Mesenchymal stem cell (in vitro differentiated cells and primary cell): Measurements from ENCODE around the gene TIMM8B.
"Not testable (repeated sequence)": the region's sequence is repeated elsewhere in the genome, so short reads cannot be mapped to it uniquely, and the experiment has no call there.

ENCODE experiments used
- DNase-seq: peaks from one replicate; pipeline ENCODE4 v3.0.0-alpha.2; 2013
- H2AFZ ChIP-seq: one replicate; pipeline ENCODE4 v1.6.1; 2013; ENCODE audit warnings: low read depth, mild to moderate bottlenecking, control low read depth, inconsistent platforms, low read length, moderate library complexity
- H2AK5ac ChIP-seq: 2 replicates; pipeline ENCODE4 v1.6.1; 2013; ENCODE audit warnings: low read length, moderate library complexity, mild to moderate bottlenecking, inconsistent platforms; ENCODE audit not compliant: severe bottlenecking
- H2BK120ac ChIP-seq: one replicate; pipeline ENCODE4 v1.6.1; 2013; ENCODE audit warnings: low read depth, mild to moderate bottlenecking, inconsistent platforms, low read length, moderate library complexity
- H2BK12ac ChIP-seq, 2 experiments: one replicate each; pipeline ENCODE4 v1.6.1; 2013; ENCODE audit warnings: inconsistent platforms in 2 of 2, low read length in 2 of 2, mild to moderate bottlenecking in 2 of 2, moderate library complexity in 2 of 2, control low read depth in 1 of 2
- H2BK15ac ChIP-seq: one replicate; pipeline ENCODE4 v1.6.1; 2013; ENCODE audit warnings: mild to moderate bottlenecking, low read depth, inconsistent platforms; ENCODE audit not compliant: poor library complexity, severe bottlenecking
- H2BK5ac ChIP-seq: 2 replicates; pipeline ENCODE4 v1.6.1; 2013; ENCODE audit warnings: low read depth, mild to moderate bottlenecking, low read length, control low read depth, inconsistent platforms; ENCODE audit not compliant: poor library complexity, severe bottlenecking
- H3K14ac ChIP-seq, 2 experiments: one replicate each; pipeline ENCODE4 v1.6.1; 2013; ENCODE audit warnings: inconsistent platforms in 2 of 2, low read length in 2 of 2, control low read depth in 1 of 2, mild to moderate bottlenecking in 1 of 2, moderate library complexity in 1 of 2
- H3K18ac ChIP-seq, 2 experiments: one replicate each; pipeline ENCODE4 v1.6.1; 2013; ENCODE audit warnings: inconsistent platforms in 2 of 2, low read length in 2 of 2, control low read depth in 1 of 2, low read depth in 1 of 2, mild to moderate bottlenecking in 1 of 2
- H3K23ac ChIP-seq, 2 experiments: one replicate each; pipeline ENCODE4 v1.6.1; 2013; ENCODE audit warnings: inconsistent platforms in 2 of 2, low read length in 2 of 2, mild to moderate bottlenecking in 2 of 2, moderate library complexity in 2 of 2, control low read depth in 1 of 2
- H3K27ac ChIP-seq: 2 replicates; pipeline ENCODE4 v1.5.1; 2013; ENCODE audit warnings: mild to moderate bottlenecking, moderate library complexity, low read length, control low read depth, inconsistent platforms; ENCODE audit not compliant: poor library complexity, severe bottlenecking
- H3K27me3 ChIP-seq, 2 experiments: 2 replicates each; pipeline versions ENCODE4 v1.6.1 to v1.7.0; 2013; ENCODE audit warnings: low read length in 2 of 2, mild to moderate bottlenecking in 2 of 2, moderate library complexity in 2 of 2, control low read depth in 1 of 2, inconsistent platforms in 1 of 2; ENCODE audit not compliant: control insufficient read depth in 1 of 2, insufficient read depth in 1 of 2
- H3K36me3 ChIP-seq, 2 experiments: 2 replicates each; pipeline versions ENCODE4 v1.6.1 to v1.7.0; 2013; ENCODE audit warnings: low read length in 2 of 2, control low read depth in 1 of 2, inconsistent platforms in 1 of 2, low read depth in 1 of 2, mild to moderate bottlenecking in 1 of 2; ENCODE audit not compliant: insufficient read depth in 2 of 2, control insufficient read depth in 1 of 2
- H3K4ac ChIP-seq, 2 experiments: one replicate each; pipeline ENCODE4 v1.6.1; 2013; ENCODE audit warnings: inconsistent platforms in 2 of 2, low read length in 2 of 2, mild to moderate bottlenecking in 2 of 2, moderate library complexity in 2 of 2, control low read depth in 1 of 2, low read depth in 1 of 2
- H3K4me1 ChIP-seq: 2 replicates; pipeline ENCODE4 v1.6.1; 2013; ENCODE audit warnings: low read depth, low read length, control low read depth; ENCODE audit not compliant: control insufficient read depth, insufficient read depth
- H3K4me2 ChIP-seq: 2 replicates; pipeline ENCODE4 v1.6.1; 2013; ENCODE audit warnings: low read length, mild to moderate bottlenecking, inconsistent platforms; ENCODE audit not compliant: poor library complexity, severe bottlenecking
- H3K4me3 ChIP-seq, 2 experiments: 2 replicates each; pipeline versions ENCODE4 v1.5.1 to v1.7.0; 2013; ENCODE audit warnings: low read length in 2 of 2, mild to moderate bottlenecking in 2 of 2, control low read depth in 1 of 2, low read depth in 1 of 2; ENCODE audit not compliant: insufficient read depth in 1 of 2
- H3K79me1 ChIP-seq: replicated peaks from 2 replicates; pipeline ENCODE4 v1.6.1; 2013; ENCODE audit warnings: mild to moderate bottlenecking, control low read depth, low read length, inconsistent platforms; ENCODE audit not compliant: poor library complexity, severe bottlenecking
- H3K9ac ChIP-seq: 2 replicates; pipeline ENCODE4 v1.7.0; 2013; ENCODE audit warnings: mild to moderate bottlenecking, low read length, moderate library complexity
- H3K9me3 ChIP-seq: 2 replicates; pipeline ENCODE4 v1.7.0; 2013; ENCODE audit warnings: mild to moderate bottlenecking, low read length; ENCODE audit not compliant: control insufficient read depth
- H4K8ac ChIP-seq: one replicate; pipeline ENCODE4 v1.6.1; 2013; ENCODE audit warnings: inconsistent platforms, mild to moderate bottlenecking, low read length, moderate library complexity
- H4K91ac ChIP-seq: one replicate; pipeline ENCODE4 v1.6.1; 2013; ENCODE audit warnings: mild to moderate bottlenecking, low read length, inconsistent platforms
- WGBS: methylation state at CpG from one replicate; pipeline ENCODE4 v1.1.7; 2013; ENCODE audit warnings: mixed read lengths; 5-methylcytosine and 5-hydroxymethylcytosine counted together

The TIMM8B gene

GRCh38 chr11:112096194-112096593 is 9.6 kb upstream of the TIMM8B start:
- Histone ChIP-seq H2AFZ (no peak overlapping the region), H3K36me3 (peaks cover 12 to 61% of the 10 kb centered on the region in 2 experiments), H3K23ac (no peak overlapping the region), H3K4ac (no peak overlapping the region), H3K79me1 (peaks cover 7% of the 10 kb centered on the region), H3K14ac (no peak overlapping the region), H3K4me1 (no peaks in the 10 kb centered on the region), H2BK5ac (no peak overlapping the region), H3K9me3 (no peaks in the 10 kb centered on the region), H4K91ac (no peak overlapping the region), H3K4me3 (no peak overlapping the region), H2BK12ac (no peak overlapping the region), H3K4me2 (no peak overlapping the region), H4K8ac (no peak overlapping the region), H3K18ac (no peak overlapping the region), H2BK120ac (no peak overlapping the region), H2AK5ac (no peak overlapping the region), H2BK15ac (no peak overlapping the region), H3K27ac (no peak overlapping the region), H3K9ac (no peak overlapping the region), H3K27me3 (no peaks in the 10 kb centered on the region)
- no peak for DNase-seq

DNA sequence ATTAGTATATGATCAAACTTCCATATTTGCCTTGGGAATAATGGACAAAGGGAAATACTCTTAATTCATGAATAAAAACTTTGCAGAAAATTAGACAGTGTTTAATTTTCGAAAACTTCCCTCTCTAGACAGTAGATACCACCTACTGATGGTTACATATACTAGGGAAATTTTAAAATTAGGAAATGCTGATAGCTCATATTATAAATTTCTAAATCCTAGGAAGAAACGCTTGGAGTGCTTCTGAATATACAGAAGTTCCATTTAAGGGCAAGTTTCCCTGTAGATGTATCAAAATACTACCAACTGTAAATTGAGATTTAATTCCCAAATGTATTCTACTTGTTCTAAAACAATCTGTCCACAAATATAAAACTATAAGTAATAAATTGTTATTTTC is 8.7 kb upstream of the TIMM8B start:
- not testable (repeated sequence) for H3K4me1 ChIP-seq

DNA sequence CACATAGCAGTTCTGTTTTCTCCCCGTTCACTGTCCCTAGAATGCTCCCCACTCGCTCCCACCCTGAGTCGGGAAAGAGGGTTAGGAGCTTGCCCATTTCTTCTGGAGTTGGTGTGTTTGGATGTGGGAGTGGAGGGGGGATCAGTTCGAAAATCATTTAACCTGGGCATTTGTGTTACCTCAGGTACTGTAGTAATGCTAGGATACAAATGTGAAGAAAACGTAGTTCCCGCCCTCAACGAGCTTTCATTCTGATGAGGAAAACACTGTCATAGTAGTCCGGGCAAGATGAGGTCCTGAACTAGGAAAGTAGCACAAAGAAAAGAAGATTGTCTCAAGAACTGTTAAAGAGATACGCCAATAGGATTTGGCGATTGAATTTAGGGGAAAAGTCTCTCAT is 656 bp upstream of the TIMM8B start:
- H2AK5ac ChIP-seq = peak overlapping the region; percentile 32
- H3K4me2 ChIP-seq = peak overlapping the region; percentile 87
- peaks cover 5% of the 10 kb centered on the region for H3K4me1 ChIP-seq
- H3K9me3 ChIP-seq = no peaks in the 10 kb centered on the region
- H2BK5ac ChIP-seq = no peak overlapping the region
- DNase-seq = no peak
- peak overlapping the region; percentile 71 to 85 for H3K4me3 ChIP-seq
- peak overlapping the region; percentile 87 for H4K8ac ChIP-seq
- H3K27ac ChIP-seq = peak overlapping the region; percentile 14
- H3K14ac ChIP-seq = peak overlapping the region in 1 of 2 experiments; percentile 49
- peak overlapping the region; percentile 45 to 92 for H3K18ac ChIP-seq
- H3K23ac ChIP-seq = peak overlapping the region in 1 of 2 experiments; percentile 29
- WGBS = 27% methylated on average over 10 of the region's 10 CpGs
- H3K4ac ChIP-seq = peak overlapping the region; percentile 71
- no peak overlapping the region for H2BK120ac ChIP-seq
- no peak overlapping the region for H2BK12ac ChIP-seq
- H4K91ac ChIP-seq = no peak overlapping the region
- H3K36me3 ChIP-seq = peaks cover 11 to 75% of the 10 kb centered on the region in 2 experiments
- peaks cover 19% of the 10 kb centered on the region for H3K79me1 ChIP-seq
- peak overlapping the region; percentile 96 for H3K9ac ChIP-seq
- H2BK15ac ChIP-seq = no peak overlapping the region
- H3K27me3 ChIP-seq = no peaks in the 10 kb centered on the region
- peak overlapping the region; percentile 18 for H2AFZ ChIP-seq

More for the DNA sequence above, 8.7 kb upstream of the TIMM8B start:
- H2BK5ac ChIP-seq, H3K9ac ChIP-seq, H3K18ac ChIP-seq, H3K23ac ChIP-seq, H2BK15ac ChIP-seq, H2BK12ac ChIP-seq, H3K4me2 ChIP-seq, DNase-seq, H2BK120ac ChIP-seq, H4K8ac ChIP-seq, H3K14ac ChIP-seq, H3K4me3 ChIP-seq, H3K79me1 ChIP-seq, H3K27ac ChIP-seq, H3K9me3 ChIP-seq, H4K91ac ChIP-seq, H2AFZ ChIP-seq, H3K27me3 ChIP-seq, H3K4ac ChIP-seq, H2AK5ac ChIP-seq: not testable (repeated sequence)
- peaks cover 16 to 70% of the 10 kb centered on the region in 2 experiments for H3K36me3 ChIP-seq
- no CpG with 5 or more reads among the region's 2 CpGs for WGBS

DNA sequence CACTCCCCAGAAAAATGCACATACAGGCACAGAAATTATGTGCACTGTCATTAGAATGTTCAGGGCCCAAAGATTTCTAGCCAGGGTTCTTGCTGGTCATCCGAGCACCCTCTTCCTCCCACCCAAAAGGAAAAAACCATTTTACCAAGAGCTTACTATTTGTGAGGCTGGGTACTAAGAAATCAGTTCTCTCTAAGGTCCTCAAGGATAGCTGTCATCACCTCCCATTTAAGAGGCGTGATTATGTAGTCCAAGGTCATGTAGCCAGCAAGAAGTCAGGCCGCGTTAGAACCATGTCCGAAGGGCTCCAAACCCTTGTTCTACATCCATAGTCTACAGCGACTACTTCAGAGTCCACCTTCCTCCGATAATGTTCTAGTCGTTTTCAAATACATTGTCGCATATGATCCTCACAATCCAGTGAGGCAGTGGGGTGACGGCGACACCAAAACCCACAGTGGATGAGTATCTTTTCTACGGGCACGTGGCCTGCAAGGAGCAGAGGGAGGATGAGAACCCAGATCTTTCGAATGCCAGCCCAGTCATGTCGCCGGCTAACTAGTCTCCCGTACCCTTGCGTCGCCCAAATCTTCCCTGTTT is 634 bp downstream of the TIMM8B start:
- Histone ChIP-seq H2BK120ac (no peak overlapping the region), H3K27ac (peak overlapping the region; percentile 3), H3K9ac (peak overlapping the region; percentile 96), H3K4ac (peak overlapping the region in 1 of 2 experiments; percentile 15), H2AK5ac (no peak overlapping the region), H3K14ac (peak overlapping the region in 1 of 2 experiments; percentile 72), H3K4me3 (peak overlapping the region; percentile 71 to 85), H3K4me1 (peaks cover 5% of the 10 kb centered on the region), H3K18ac (peak overlapping the region; percentile 3 to 44), H3K9me3 (no peaks in the 10 kb centered on the region), H4K8ac (peak overlapping the region; percentile 95), H3K79me1 (peaks cover 15% of the 10 kb centered on the region), H4K91ac (peak overlapping the region; percentile 86), H3K23ac (peak overlapping the region in 1 of 2 experiments; percentile 11), H2BK12ac (no peak overlapping the region), H2BK5ac (no peak overlapping the region), H2BK15ac (no peak overlapping the region), H3K4me2 (peak overlapping the region; percentile 70), H2AFZ (peak overlapping the region; percentile 10), H3K27me3 (no peaks in the 10 kb centered on the region), H3K36me3 (peaks cover 11 to 70% of the 10 kb centered on the region in 2 experiments)
- peak; percentile 46 for DNase-seq
- WGBS = 2% methylated on average over 18 of the region's 19 CpGs
